Suppressor macrophage treated with lipopolysaccharide for 4 hours (primary cell): ENCODE data around the gene ARID1B.
A peak's percentile ranks its signal among the peaks of the same experiment; 100 is the strongest.

Experiments
- DNase-seq: peaks from one replicate; pipeline ENCODE4 v3.0.0-alpha.2; 2020

Gene ARID1B

GRCh38 chr6:156946370-156946936 lies 169.3 kb downstream of the ARID1B start:
- no peak for DNase-seq

- DNase-seq: no peak
These were observed 171.1 kb downstream of the ARID1B start for GRCh38 chr6:156948277-156948676.

- DNase-seq: peak; percentile 14
These were observed 171.6 kb downstream of the ARID1B start for GRCh38 chr6:156948807-156949206.

GRCh38 chr6:156949376-156949775 lies 172.2 kb downstream of the ARID1B start:
- no peak for DNase-seq

- DNase-seq: no peak
These were observed 172.9 kb downstream of the ARID1B start for GRCh38 chr6:156950084-156950483.

GRCh38 chr6:156950531-156950930 lies 173.4 kb downstream of the ARID1B start:
- no peak for DNase-seq

GRCh38 chr6:156952401-156952800 lies 175.2 kb downstream of the ARID1B start:
- no peak for DNase-seq

- DNase-seq: no peak
These were observed 175.9 kb downstream of the ARID1B start for GRCh38 chr6:156953127-156953478.

GRCh38 chr6:156953479-156954146 lies 176.4 kb downstream of the ARID1B start:
- no peak for DNase-seq

GRCh38 chr6:156954191-156954590 lies 177.0 kb downstream of the ARID1B start:
- no peak for DNase-seq

GRCh38 chr6:156954816-156955215 lies 177.6 kb downstream of the ARID1B start:
- DNase-seq: no peak

GRCh38 chr6:156955494-156956183 lies 178.5 kb downstream of the ARID1B start:
- no peak for DNase-seq

GRCh38 chr6:156956286-156956685 lies 179.1 kb downstream of the ARID1B start:
- no peak for DNase-seq

GRCh38 chr6:156957931-156958547 lies 180.9 kb downstream of the ARID1B start:
- DNase-seq: no peak

- no peak for DNase-seq
These were observed 183.3 kb downstream of the ARID1B start for GRCh38 chr6:156960525-156960924.

GRCh38 chr6:156961282-156961892 lies 184.2 kb downstream of the ARID1B start:
- no peak for DNase-seq

- DNase-seq: peak; percentile 97
These were observed 186.8 kb downstream of the ARID1B start for GRCh38 chr6:156963712-156964700.

GRCh38 chr6:156967852-156968251 lies 190.7 kb downstream of the ARID1B start:
- no peak for DNase-seq

- no peak for DNase-seq
These were observed 192.1 kb downstream of the ARID1B start for GRCh38 chr6:156969233-156969632.

GRCh38 chr6:156970595-156971112 lies 193.5 kb downstream of the ARID1B start:
- DNase-seq: no peak

- no peak for DNase-seq
These were observed 194.1 kb downstream of the ARID1B start for GRCh38 chr6:156971153-156971885.
